ENCODE data around the gene TRPM2.
"Not testable (repeated sequence)": the region's sequence is repeated elsewhere in the genome, so short reads cannot be mapped to it uniquely, and the experiment has no call there.

The TRPM2 gene

GRCh38 chr21:44375761-44376241 is 22.4 kb downstream of the TRPM2 start:
- DNase-seq = no peak

- DNase-seq = no peak
Measured at GRCh38 chr21:44376606-44377005, 23.2 kb downstream of the TRPM2 start.

GRCh38 chr21:44377201-44377921 is 23.9 kb downstream of the TRPM2 start:
- DNase-seq = no peak

- DNase-seq = no peak
Measured at GRCh38 chr21:44377922-44378645, 24.7 kb downstream of the TRPM2 start.

- DNase-seq = no peak
Measured at GRCh38 chr21:44378646-44379514, 25.5 kb downstream of the TRPM2 start.

GRCh38 chr21:44379515-44379848 is 26.1 kb downstream of the TRPM2 start:
- DNase-seq = no peak

- no peak for DNase-seq
Measured at GRCh38 chr21:44379991-44380865, 26.8 kb downstream of the TRPM2 start.

GRCh38 chr21:44380876-44381275 is 27.5 kb downstream of the TRPM2 start:
- no peak for DNase-seq

- DNase-seq = no peak
Measured at GRCh38 chr21:44381874-44382273, 28.5 kb downstream of the TRPM2 start.

GRCh38 chr21:44382536-44382935 is 29.1 kb downstream of the TRPM2 start:
- no peak for DNase-seq

- DNase-seq = no peak
Measured at GRCh38 chr21:44383216-44383615, 29.8 kb downstream of the TRPM2 start.

- DNase-seq = no peak
Measured at GRCh38 chr21:44384968-44385367, 31.5 kb downstream of the TRPM2 start.

- no peak for DNase-seq
Measured at GRCh38 chr21:44389335-44389734, 35.9 kb downstream of the TRPM2 start.

GRCh38 chr21:44390886-44391285 is 37.5 kb downstream of the TRPM2 start:
- peak; percentile 12 for DNase-seq

- DNase-seq = peak; percentile 77
Measured at GRCh38 chr21:44391345-44392091, 38.1 kb downstream of the TRPM2 start.

- no peak for DNase-seq
Measured at GRCh38 chr21:44392185-44392584, 38.8 kb downstream of the TRPM2 start.

- no peak for DNase-seq
Measured at GRCh38 chr21:44392916-44393315, 39.5 kb downstream of the TRPM2 start.

GRCh38 chr21:44394733-44395132 is 41.3 kb downstream of the TRPM2 start:
- DNase-seq = no peak

- DNase-seq = no peak
Measured at GRCh38 chr21:44395260-44395659, 41.8 kb downstream of the TRPM2 start.

GRCh38 chr21:44396803-44397202 is 43.4 kb downstream of the TRPM2 start:
- not testable (repeated sequence) for DNase-seq

- no peak for DNase-seq
Measured at GRCh38 chr21:44397431-44398031, 44.1 kb downstream of the TRPM2 start.

All from MV-4-11 (cell line).